ENCODE measurements around the gene CAPG. TPM values are rescaled to one million over a fixed set of nuclear protein-coding genes. Genes with fewer than 3 reads are reported as not detected.

The CAPG gene
- total and polyA plus RNA-seq, 2 experiments from 2014 or later, result 13.0 to 14.0 TPM

- H3K4me3 ChIP-seq, result no peak overlapping the region
- no peak for DNase-seq (ENCODE audit: low read depth in 1 of 2, low spot score in 1 of 2)
- H3K36me3 ChIP-seq, result no peaks in the 10 kb centered on the region
- no peaks in the 10 kb centered on the region for H3K9me3 ChIP-seq (ENCODE audit: low read depth)
- H3K4me1 ChIP-seq (ENCODE audit: low read depth), result peaks cover 3% of the 10 kb centered on the region
- H3K27me3 ChIP-seq, result no peaks in the 10 kb centered on the region
- no peak overlapping the region for H3K27ac ChIP-seq
- TF ChIP-seq CTCF (IDR thresholded peaks at IDR 0.05; ENCODE audit: low read depth, low read length), result no peak
Measured at GRCh38 chr2:85427300-85427835, 17.2 kb upstream of the CAPG start.

DNA sequence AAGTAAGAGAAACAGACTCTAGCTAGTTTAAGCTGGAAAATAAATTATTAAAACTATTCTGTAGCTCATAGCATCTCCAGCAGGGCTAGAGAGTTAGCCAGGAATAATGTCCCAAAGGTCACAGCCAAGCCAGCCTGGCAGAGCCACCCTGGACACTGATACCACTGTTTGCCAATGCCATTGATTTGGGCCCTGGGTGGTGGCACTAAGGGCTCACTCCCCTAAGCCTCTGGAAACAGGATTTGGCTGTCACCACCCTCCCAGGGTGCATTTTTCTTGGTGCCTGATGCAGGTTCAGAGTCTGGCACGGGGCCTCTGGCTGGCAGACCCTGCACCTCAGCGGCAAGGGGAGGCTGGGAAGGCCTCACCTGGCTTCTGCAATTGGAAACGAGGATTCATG lies 15.4 kb upstream of the CAPG start:
- Histone ChIP-seq H3K27ac (no peak overlapping the region), H3K27me3 (no peaks in the 10 kb centered on the region), H3K9me3 (ENCODE audit: low read depth) (no peaks in the 10 kb centered on the region), H3K36me3 (no peaks in the 10 kb centered on the region), H3K4me1 (ENCODE audit: low read depth) (peaks cover 11% of the 10 kb centered on the region), H3K4me3 (no peak overlapping the region)
- TF ChIP-seq CTCF (IDR thresholded peaks at IDR 0.05; ENCODE audit: low read depth, low read length), result no peak
- no peak for DNase-seq (ENCODE audit: low read depth in 1 of 2, low spot score in 1 of 2)

GRCh38 chr2:85423525-85423924 lies 13.4 kb upstream of the CAPG start:
- Histone ChIP-seq H3K4me1 (ENCODE audit: low read depth) (peaks cover 17% of the 10 kb centered on the region), H3K27me3 (no peaks in the 10 kb centered on the region), H3K27ac (no peak overlapping the region), H3K9me3 (ENCODE audit: low read depth) (no peaks in the 10 kb centered on the region), H3K4me3 (no peak overlapping the region), H3K36me3 (no peaks in the 10 kb centered on the region)
- no peak for TF ChIP-seq CTCF (IDR thresholded peaks at IDR 0.05; ENCODE audit: low read depth, low read length)
- DNase-seq (ENCODE audit: low read depth in 1 of 2, low spot score in 1 of 2), result no peak

DNA sequence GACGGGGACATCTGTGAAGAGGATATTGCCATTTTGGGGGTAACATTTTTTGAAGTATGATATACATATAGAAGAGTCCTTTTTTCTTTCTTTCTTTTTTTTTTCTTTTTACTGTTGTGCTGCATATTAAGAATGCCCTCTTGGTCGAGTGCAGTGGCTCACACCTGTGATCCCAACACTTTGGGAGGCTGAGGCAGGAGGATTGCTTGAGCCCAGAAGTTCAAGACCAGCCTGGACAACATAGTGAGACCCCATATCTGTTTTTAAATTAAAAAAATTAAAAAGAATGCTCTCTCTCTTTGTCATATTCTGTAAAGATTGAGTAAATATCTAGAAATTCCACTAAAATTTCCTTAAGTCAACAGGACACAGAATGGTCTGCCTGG lies 11.9 kb upstream of the CAPG start:
- H3K4me3 ChIP-seq, result no peak overlapping the region
- DNase-seq (ENCODE audit: low read depth in 1 of 2, low spot score in 1 of 2), result no peak
- H3K27me3 ChIP-seq, result no peaks in the 10 kb centered on the region
- no peaks in the 10 kb centered on the region for H3K36me3 ChIP-seq
- H3K4me1 ChIP-seq (ENCODE audit: low read depth), result peaks cover 21% of the 10 kb centered on the region
- no peak for TF ChIP-seq CTCF (IDR thresholded peaks at IDR 0.05; ENCODE audit: low read depth, low read length)
- H3K9me3 ChIP-seq (ENCODE audit: low read depth), result no peaks in the 10 kb centered on the region
- H3K27ac ChIP-seq, result peak overlapping the region; percentile 51

DNA sequence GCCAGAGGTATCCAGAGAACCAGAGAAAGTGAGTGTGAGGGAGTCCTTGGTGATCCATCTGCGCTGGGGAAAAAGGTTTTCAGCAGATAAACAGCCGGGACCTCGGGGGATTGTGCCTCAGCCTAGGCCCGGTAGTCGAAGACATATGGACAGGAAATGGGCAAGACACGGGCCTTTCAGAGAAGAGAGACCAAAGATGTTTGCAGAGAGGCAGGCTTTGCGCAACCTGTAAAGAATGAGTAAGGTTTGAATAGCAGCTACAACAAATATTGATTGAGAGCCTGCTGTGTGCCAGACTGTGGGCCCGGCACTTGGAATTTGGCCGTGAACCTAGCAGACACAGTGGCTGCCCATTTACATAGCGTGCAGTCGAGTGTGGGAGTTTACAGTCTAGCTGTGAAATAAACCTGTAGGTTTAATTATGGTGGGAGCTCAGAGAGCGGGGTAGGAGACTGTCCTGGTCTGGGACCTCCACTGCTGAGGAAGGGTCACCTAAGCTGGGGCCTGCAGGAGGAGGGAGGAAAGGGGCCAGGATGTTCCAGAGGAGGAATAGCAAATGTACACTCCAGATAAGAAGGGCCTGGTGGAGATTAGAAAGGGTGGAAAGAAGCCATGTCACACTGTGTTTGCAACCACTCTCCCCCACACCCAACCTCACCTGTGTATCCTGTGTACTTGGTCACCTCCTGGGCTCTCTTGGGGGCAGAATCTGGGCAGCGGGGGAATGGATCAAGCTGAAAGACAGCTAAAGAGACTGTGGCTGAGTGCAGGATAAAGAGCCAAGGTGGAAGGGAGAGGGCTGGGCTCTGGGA lies 11.3 kb upstream of the CAPG start:
- Histone ChIP-seq H3K9me3 (ENCODE audit: low read depth) (no peaks in the 10 kb centered on the region), H3K4me1 (ENCODE audit: low read depth) (peaks cover 21% of the 10 kb centered on the region), H3K27ac (peak overlapping the region; percentile 51), H3K4me3 (no peak overlapping the region), H3K36me3 (no peaks in the 10 kb centered on the region), H3K27me3 (no peaks in the 10 kb centered on the region)
- peak in 1 of 2 donors; percentile 69 for DNase-seq (ENCODE audit: low read depth in 1 of 2, low spot score in 1 of 2)
- TF ChIP-seq CTCF (IDR thresholded peaks at IDR 0.05; ENCODE audit: low read depth, low read length), result no peak

Data from cardiac muscle cell (in vitro differentiated cells and primary cell).